Astrocyte (in vitro differentiated cells and primary cell): ENCODE measurements around the gene PPM1E. TPM values are rescaled to one million over a fixed set of nuclear protein-coding genes. Genes with fewer than 3 reads are reported as not detected.
A peak's percentile ranks its signal among the peaks of the same experiment; 100 is the strongest.

Experiments used
- DNase-seq: peaks from one replicate; pipeline ENCODE4 v3.0.0-alpha.2; 2010; ENCODE audit warnings: low read depth
- FAIRE-seq: peaks from 2 replicates; lab custom pipeline; 2011; peaks lifted over from hg19 to GRCh38; lab: Jason Lieb, UNC
- H2AFZ ChIP-seq: 2 replicates; pipeline ENCODE4 v1.6.0; 2012; ENCODE audit warnings: low read depth, low read length, inconsistent platforms
- H3K27ac ChIP-seq: 2 replicates; pipeline ENCODE4 v1.5.1; 2011; ENCODE audit warnings: low read depth, low read length, inconsistent platforms
- H3K27me3 ChIP-seq: 2 replicates; pipeline ENCODE4 v1.6.0; 2011; ENCODE audit warnings: low read length, inconsistent platforms; ENCODE audit not compliant: insufficient read depth
- H3K36me3 ChIP-seq: 2 replicates; pipeline ENCODE4 v1.5.1; 2011; ENCODE audit warnings: low read length, inconsistent platforms; ENCODE audit not compliant: insufficient read depth
- H3K4me1 ChIP-seq: 2 replicates; pipeline ENCODE4 v1.5.1; 2011; ENCODE audit warnings: low read length, inconsistent platforms; ENCODE audit not compliant: insufficient read depth
- H3K4me2 ChIP-seq: 2 replicates; pipeline ENCODE4 v1.6.0; 2012; ENCODE audit warnings: low read length, inconsistent platforms
- H3K4me3 ChIP-seq: 2 replicates; pipeline ENCODE4 v1.5.1; 2011; ENCODE audit warnings: low read depth, mild to moderate bottlenecking, low read length, inconsistent platforms; ENCODE audit not compliant: insufficient read depth
- H3K79me2 ChIP-seq: 2 replicates; pipeline ENCODE4 v1.6.0; 2012; ENCODE audit warnings: mild to moderate bottlenecking, low read length, inconsistent platforms; ENCODE audit not compliant: insufficient read depth
- H3K9ac ChIP-seq: 2 replicates; pipeline ENCODE4 v1.6.0; 2012; ENCODE audit warnings: mild to moderate bottlenecking, low read length, inconsistent platforms
- H3K9me3 ChIP-seq: 2 replicates; pipeline ENCODE4 v1.5.1; 2012; ENCODE audit warnings: low read depth, mild to moderate bottlenecking, low read length, inconsistent platforms; ENCODE audit not compliant: insufficient read depth
- H4K20me1 ChIP-seq: 2 replicates; pipeline ENCODE4 v1.6.0; 2012; ENCODE audit warnings: low read length, inconsistent platforms; ENCODE audit not compliant: insufficient read depth
- H3K27ac Mint-ChIP-seq: one replicate; pipeline ENCODE4 v1.8.0; 2021; ENCODE audit warnings: mild to moderate bottlenecking, mixed read lengths; ENCODE audit not compliant: unreplicated experiment
- H3K27me3 Mint-ChIP-seq: one replicate; pipeline ENCODE4 v1.8.0; 2021; ENCODE audit warnings: low read depth, mixed read lengths; ENCODE audit not compliant: unreplicated experiment
- H3K36me3 Mint-ChIP-seq: one replicate; pipeline ENCODE4 v1.8.0; 2021; ENCODE audit warnings: low read depth, mixed read lengths; ENCODE audit not compliant: unreplicated experiment
- H3K4me1 Mint-ChIP-seq: one replicate; pipeline ENCODE4 v1.8.0; 2021; ENCODE audit warnings: low read depth, mixed read lengths; ENCODE audit not compliant: unreplicated experiment
- H3K4me3 Mint-ChIP-seq: one replicate; pipeline ENCODE4 v1.8.0; 2021; ENCODE audit warnings: mild to moderate bottlenecking, moderate library complexity, mixed read lengths; ENCODE audit not compliant: unreplicated experiment
- H3K9me3 Mint-ChIP-seq: one replicate; pipeline ENCODE4 v1.8.0; 2021; ENCODE audit warnings: mild to moderate bottlenecking, mixed read lengths; ENCODE audit not compliant: unreplicated experiment
- EZH2 ChIP-seq: IDR thresholded peaks from 2 replicates; pipeline ENCODE4 v1.6.1; 2012; ENCODE audit warnings: mild to moderate bottlenecking, low read length, inconsistent platforms; ENCODE audit not compliant: insufficient read depth
- total RNA-seq: library from RNA; stranded (reverse); gene quantifications from 2 replicates; pipeline ENCODE4 v1.2.1, GENCODE V29; 2021
- TF ChIP-seq, protein P1 (sequence below): IDR thresholded peaks from 2 replicates; pipeline ENCODE4 v1.5.1; 2011; ENCODE audit warnings: low read depth, mild to moderate bottlenecking, inconsistent platforms, low read length, moderate library complexity; ENCODE audit not compliant: insufficient read depth

Gene PPM1E
- total RNA-seq, 1 donor from 2014 or later: 0.79 TPM

DNA sequence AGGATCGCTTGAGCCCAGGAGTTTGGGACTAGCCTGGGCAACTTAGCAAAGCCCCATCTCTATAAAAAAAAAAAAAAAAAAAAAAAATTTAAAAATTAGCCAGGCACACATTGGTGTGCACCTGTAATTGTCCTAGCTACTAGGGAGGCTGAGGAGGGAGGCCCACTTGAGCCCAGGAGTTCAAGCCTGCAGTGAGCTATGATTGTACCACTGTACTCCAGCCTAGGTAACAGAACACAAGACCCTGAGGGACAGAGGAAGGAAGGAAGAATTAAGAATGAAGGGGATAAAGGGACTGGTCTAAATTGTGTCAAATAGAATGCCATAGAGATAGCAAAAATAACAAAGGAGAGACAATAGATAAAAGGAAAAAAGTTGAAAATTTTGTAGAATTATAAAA is 248.2 kb downstream of the PPM1E start:
- TF ChIP-seq, protein P1, sequence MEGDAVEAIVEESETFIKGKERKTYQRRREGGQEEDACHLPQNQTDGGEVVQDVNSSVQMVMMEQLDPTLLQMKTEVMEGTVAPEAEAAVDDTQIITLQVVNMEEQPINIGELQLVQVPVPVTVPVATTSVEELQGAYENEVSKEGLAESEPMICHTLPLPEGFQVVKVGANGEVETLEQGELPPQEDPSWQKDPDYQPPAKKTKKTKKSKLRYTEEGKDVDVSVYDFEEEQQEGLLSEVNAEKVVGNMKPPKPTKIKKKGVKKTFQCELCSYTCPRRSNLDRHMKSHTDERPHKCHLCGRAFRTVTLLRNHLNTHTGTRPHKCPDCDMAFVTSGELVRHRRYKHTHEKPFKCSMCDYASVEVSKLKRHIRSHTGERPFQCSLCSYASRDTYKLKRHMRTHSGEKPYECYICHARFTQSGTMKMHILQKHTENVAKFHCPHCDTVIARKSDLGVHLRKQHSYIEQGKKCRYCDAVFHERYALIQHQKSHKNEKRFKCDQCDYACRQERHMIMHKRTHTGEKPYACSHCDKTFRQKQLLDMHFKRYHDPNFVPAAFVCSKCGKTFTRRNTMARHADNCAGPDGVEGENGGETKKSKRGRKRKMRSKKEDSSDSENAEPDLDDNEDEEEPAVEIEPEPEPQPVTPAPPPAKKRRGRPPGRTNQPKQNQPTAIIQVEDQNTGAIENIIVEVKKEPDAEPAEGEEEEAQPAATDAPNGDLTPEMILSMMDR: no peak
- no peak for TF ChIP-seq EZH2
- no peak for FAIRE-seq

GRCh38 chr17:59004338-59005111 is 248.9 kb downstream of the PPM1E start:
- Histone ChIP-seq H3K4me2 (no peak overlapping the region), H3K4me1 (peaks cover 16% of the 10 kb centered on the region), H2AFZ (no peak overlapping the region), H3K9ac (no peak overlapping the region), H3K9me3 (no peaks in the 10 kb centered on the region), H3K4me3 (no peak overlapping the region), H4K20me1 (no peaks in the 10 kb centered on the region), H3K79me2 (no peaks in the 10 kb centered on the region), H3K27ac (no peak overlapping the region), H3K36me3 (peaks cover 3% of the 10 kb centered on the region), H3K27me3 (no peaks in the 10 kb centered on the region)
- peak overlapping the region; percentile 12 for H3K27ac Mint-ChIP-seq
- no peaks in the 10 kb centered on the region for H3K27me3 Mint-ChIP-seq
- FAIRE-seq (peak; percentile 9), DNase-seq (peak; percentile 8)
- TF ChIP-seq, protein P1: peak; percentile 99
- no peak for TF ChIP-seq EZH2
- H3K9me3 Mint-ChIP-seq: no peaks in the 10 kb centered on the region
- peaks cover 17% of the 10 kb centered on the region for H3K4me1 Mint-ChIP-seq
- peaks cover 2% of the 10 kb centered on the region for H3K36me3 Mint-ChIP-seq
- H3K4me3 Mint-ChIP-seq: no peak overlapping the region

More for the DNA sequence above, 248.2 kb downstream of the PPM1E start:
- Histone ChIP-seq H3K36me3 (peaks cover 3% of the 10 kb centered on the region), H3K79me2 (no peaks in the 10 kb centered on the region), H3K9me3 (no peaks in the 10 kb centered on the region), H3K4me3 (no peak overlapping the region), H4K20me1 (no peaks in the 10 kb centered on the region), H3K27ac (no peak overlapping the region), H2AFZ (no peak overlapping the region), H3K4me2 (no peak overlapping the region), H3K4me1 (peaks cover 16% of the 10 kb centered on the region), H3K9ac (no peak overlapping the region), H3K27me3 (no peaks in the 10 kb centered on the region)
- Mint-ChIP-seq H3K4me3 (no peak overlapping the region), H3K36me3 (peaks cover 3% of the 10 kb centered on the region), H3K9me3 (no peaks in the 10 kb centered on the region), H3K4me1 (peaks cover 17% of the 10 kb centered on the region), H3K27ac (no peak overlapping the region), H3K27me3 (no peaks in the 10 kb centered on the region)
- DNase-seq: no peak

DNA sequence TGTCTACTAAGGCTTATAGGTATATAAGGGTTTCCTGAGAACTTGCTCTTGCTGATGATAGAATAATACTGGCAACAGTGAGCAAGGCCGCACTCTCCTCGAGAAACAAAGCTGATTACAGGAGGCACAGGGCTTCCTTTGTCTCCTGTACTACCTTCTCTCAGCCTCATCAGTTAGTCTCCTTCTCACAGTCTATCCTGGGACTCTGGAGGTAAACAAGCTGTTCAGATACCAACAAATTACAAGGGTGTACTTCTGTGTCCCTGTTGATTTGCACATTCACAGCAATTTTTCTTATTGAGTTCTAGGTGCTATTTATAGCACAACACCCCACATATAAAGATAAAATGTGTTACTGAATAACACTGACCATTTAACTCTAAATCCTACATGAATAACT is 252.3 kb downstream of the PPM1E start:
- no peaks in the 10 kb centered on the region for H4K20me1 ChIP-seq
- H3K27me3 ChIP-seq: no peaks in the 10 kb centered on the region
- TF ChIP-seq, protein P1: no peak
- no peak for TF ChIP-seq EZH2
- Mint-ChIP-seq H3K27ac (no peak overlapping the region), H3K9me3 (no peaks in the 10 kb centered on the region), H3K27me3 (no peaks in the 10 kb centered on the region), H3K36me3 (no peaks in the 10 kb centered on the region), H3K4me3 (no peak overlapping the region), H3K4me1 (peaks cover 15% of the 10 kb centered on the region)
- DNase-seq (no peak), FAIRE-seq (no peak)
- H3K4me2 ChIP-seq: no peak overlapping the region
- no peak overlapping the region for H3K9ac ChIP-seq
- H3K36me3 ChIP-seq: peaks cover 3% of the 10 kb centered on the region
- no peaks in the 10 kb centered on the region for H3K9me3 ChIP-seq
- H2AFZ ChIP-seq: no peak overlapping the region
- no peaks in the 10 kb centered on the region for H3K4me1 ChIP-seq
- no peak overlapping the region for H3K27ac ChIP-seq
- H3K4me3 ChIP-seq: no peak overlapping the region
- H3K79me2 ChIP-seq: no peaks in the 10 kb centered on the region
